H9 (cell line): ENCODE measurements around the gene WNT6. TPM values are rescaled to one million over a fixed set of nuclear protein-coding genes. Genes with fewer than 3 reads are reported as not detected.

Experiments used
- DNase-seq: peaks from one replicate; pipeline ENCODE4 v3.0.0-alpha.2; 2017
- H2AFZ ChIP-seq: one replicate; pipeline ENCODE4 v1.6.1; 2013; ENCODE audit warnings: mild to moderate bottlenecking, low read length, control low read depth, moderate library complexity
- H2AK5ac ChIP-seq: 2 replicates; pipeline ENCODE4 v1.6.1; 2013; ENCODE audit warnings: low read length, control low read depth, mixed read lengths; ENCODE audit not compliant: insufficient read length
- H2BK120ac ChIP-seq: one replicate; pipeline ENCODE4 v1.6.1; 2013; ENCODE audit warnings: low read depth, mild to moderate bottlenecking, low read length, control low read depth, inconsistent platforms; ENCODE audit not compliant: poor library complexity, severe bottlenecking
- H2BK12ac ChIP-seq: 2 replicates; pipeline ENCODE4 v1.6.1; 2013; ENCODE audit warnings: low read length, control low read depth, mixed read lengths, low read depth; ENCODE audit not compliant: insufficient read length
- H2BK15ac ChIP-seq: 2 replicates; pipeline ENCODE4 v1.6.1; 2013; ENCODE audit warnings: low read depth, low read length, control low read depth
- H2BK20ac ChIP-seq: one replicate; pipeline ENCODE4 v1.6.1; 2013; ENCODE audit warnings: low read depth, mild to moderate bottlenecking, low read length, control low read depth, inconsistent platforms; ENCODE audit not compliant: poor library complexity, severe bottlenecking
- H2BK5ac ChIP-seq: 2 replicates; pipeline ENCODE4 v1.6.1; 2013; ENCODE audit warnings: low read length, control low read depth, mixed read lengths; ENCODE audit not compliant: insufficient read length
- H3K14ac ChIP-seq: 2 replicates; pipeline ENCODE4 v1.6.1; 2013; ENCODE audit warnings: low read length, control low read depth; ENCODE audit not compliant: insufficient read depth
- H3K18ac ChIP-seq: 2 replicates; pipeline ENCODE4 v1.6.1; 2013; ENCODE audit warnings: low read depth, mild to moderate bottlenecking, mixed read lengths, low read length, control low read depth; ENCODE audit not compliant: insufficient read length
- H3K23ac ChIP-seq: 2 replicates; pipeline ENCODE4 v1.6.1; 2013; ENCODE audit warnings: low read length, control low read depth, mixed read lengths, low read depth; ENCODE audit not compliant: insufficient read length
- H3K23me2 ChIP-seq: 2 replicates; pipeline ENCODE4 v1.6.1; 2013; ENCODE audit warnings: low read depth, mild to moderate bottlenecking, mixed read lengths, low read length, control low read depth; ENCODE audit not compliant: insufficient read length, poor library complexity, severe bottlenecking
- H3K27ac ChIP-seq: 2 replicates; pipeline ENCODE4 v1.5.1; 2013; ENCODE audit warnings: low read length, control low read depth, mixed read lengths, low read depth; ENCODE audit not compliant: insufficient read length
- H3K27me3 ChIP-seq: 2 replicates; pipeline ENCODE4 v1.6.1; 2013; ENCODE audit warnings: low read length, control low read depth, inconsistent platforms; ENCODE audit not compliant: insufficient read depth
- H3K4ac ChIP-seq: 2 replicates; pipeline ENCODE4 v1.6.1; 2013; ENCODE audit warnings: low read depth, mild to moderate bottlenecking, control low read depth, inconsistent platforms, low read length, moderate library complexity
- H3K4me1 ChIP-seq: 2 replicates; pipeline ENCODE4 v1.6.1; 2013; ENCODE audit warnings: low read length, control low read depth, inconsistent platforms; ENCODE audit not compliant: insufficient read depth
- H3K4me2 ChIP-seq: 2 replicates; pipeline ENCODE4 v1.6.1; 2013; ENCODE audit warnings: low read length, control low read depth, mixed read lengths; ENCODE audit not compliant: insufficient read length, insufficient read depth
- H3K56ac ChIP-seq: 2 replicates; pipeline ENCODE4 v1.6.1; 2013; ENCODE audit warnings: low read depth, mild to moderate bottlenecking, mixed read lengths, low read length, control low read depth; ENCODE audit not compliant: insufficient read length
- H3K79me1 ChIP-seq: 2 replicates; pipeline ENCODE4 v1.6.1; 2013; ENCODE audit warnings: low read depth, mild to moderate bottlenecking, moderate library complexity, low read length, control low read depth, inconsistent platforms; ENCODE audit not compliant: insufficient read depth, poor library complexity, severe bottlenecking
- H3K79me2 ChIP-seq: 2 replicates; pipeline ENCODE4 v1.6.1; 2013; ENCODE audit warnings: low read length, control low read depth, inconsistent platforms; ENCODE audit not compliant: insufficient read depth
- H3K9ac ChIP-seq: 2 replicates; pipeline ENCODE4 v1.6.1; 2013; ENCODE audit warnings: low read length, control low read depth, mixed read lengths; ENCODE audit not compliant: insufficient read length; ENCODE audit errors: extremely low read depth
- H3K9me3 ChIP-seq: one replicate; pipeline ENCODE4 v1.6.1; 2013; ENCODE audit warnings: low read depth, low read length, inconsistent platforms; ENCODE audit not compliant: control insufficient read depth
- H3T11ph ChIP-seq: one replicate; pipeline ENCODE4 v1.6.1; 2013; ENCODE audit warnings: mild to moderate bottlenecking, low read length, control low read depth, inconsistent platforms
- H4K20me1 ChIP-seq: one replicate; pipeline ENCODE4 v1.6.1; 2013; ENCODE audit not compliant: control insufficient read depth, insufficient read length, insufficient read depth
- H4K5ac ChIP-seq: 2 replicates; pipeline ENCODE4 v1.6.1; 2013; ENCODE audit warnings: low read depth, mild to moderate bottlenecking, mixed read lengths, low read length, control low read depth; ENCODE audit not compliant: insufficient read length
- H4K8ac ChIP-seq: replicated peaks from 2 replicates; pipeline ENCODE4 v1.6.1; 2013; ENCODE audit warnings: low read length, control low read depth, mixed read lengths, low read depth; ENCODE audit not compliant: insufficient read length
- H4K91ac ChIP-seq: 2 replicates; pipeline ENCODE4 v1.6.1; 2013; ENCODE audit warnings: low read depth, mild to moderate bottlenecking, moderate library complexity, mixed read lengths, low read length, control low read depth; ENCODE audit not compliant: insufficient read length
- H3K27ac Mint-ChIP-seq, 3 experiments: 2 replicates in 2 of 3; 3 replicates in 1 of 3; pipeline ENCODE4 v1.8.0; 2020 to 2021; ENCODE audit warnings: mixed read lengths in 3 of 3, mild to moderate bottlenecking in 1 of 3, moderate library complexity in 1 of 3
- H3K27me3 Mint-ChIP-seq: 2 replicates; pipeline ENCODE4 v1.8.0; 2021; ENCODE audit warnings: low read depth, mild to moderate bottlenecking, moderate library complexity, mixed read lengths
- H3K36me3 Mint-ChIP-seq, 3 experiments: 2 replicates in 2 of 3; 3 replicates in 1 of 3; pipeline ENCODE4 v1.8.0; 2020 to 2021; ENCODE audit warnings: low read depth in 3 of 3, mixed read lengths in 3 of 3; ENCODE audit not compliant: insufficient read depth in 1 of 3
- H3K4me1 Mint-ChIP-seq, 2 experiments: 2 replicates each; pipeline ENCODE4 v1.8.0; 2020; ENCODE audit warnings: mixed read lengths in 2 of 2
- H3K4me3 Mint-ChIP-seq, 2 experiments: 2 replicates in 1 of 2; 3 replicates in 1 of 2; pipeline ENCODE4 v1.8.0; 2020 to 2021; ENCODE audit warnings: mild to moderate bottlenecking in 2 of 2, mixed read lengths in 2 of 2, moderate library complexity in 1 of 2
- H3K9me3 Mint-ChIP-seq, 2 experiments: 2 replicates in 1 of 2; 3 replicates in 1 of 2; pipeline ENCODE4 v1.8.0; 2020; ENCODE audit warnings: mild to moderate bottlenecking in 2 of 2, mixed read lengths in 2 of 2, moderate library complexity in 1 of 2
- WGBS: extraction: QIAGEN DNeasy Blood & Tissue Kit; methylation state at CpG from one replicate; pipeline ENCODE4 v1.1.7; 2013; ENCODE audit warnings: missing lambda C conversion rate, low lambda C conversion rate, mixed read lengths; ENCODE audit not compliant: insufficient read length; ENCODE audit errors: extremely low coverage; 5-methylcytosine and 5-hydroxymethylcytosine counted together
- total RNA-seq: library from RNA; stranded (reverse); gene quantifications from 2 replicates; pipeline ENCODE4 v1.2.1, GENCODE V29; 2021
- TF ChIP-seq, protein P1 (sequence below): fragments of 200-600 bp; sonication (generic); conservative IDR thresholded peaks from 3 replicates; pipeline ENCODE4 v1.8.0; 2021; ENCODE audit warnings: antibody characterized with exemption, mild to moderate bottlenecking

The WNT6 gene
- total RNA-seq, 1 experiment from 2014 or later = not detected

DNA sequence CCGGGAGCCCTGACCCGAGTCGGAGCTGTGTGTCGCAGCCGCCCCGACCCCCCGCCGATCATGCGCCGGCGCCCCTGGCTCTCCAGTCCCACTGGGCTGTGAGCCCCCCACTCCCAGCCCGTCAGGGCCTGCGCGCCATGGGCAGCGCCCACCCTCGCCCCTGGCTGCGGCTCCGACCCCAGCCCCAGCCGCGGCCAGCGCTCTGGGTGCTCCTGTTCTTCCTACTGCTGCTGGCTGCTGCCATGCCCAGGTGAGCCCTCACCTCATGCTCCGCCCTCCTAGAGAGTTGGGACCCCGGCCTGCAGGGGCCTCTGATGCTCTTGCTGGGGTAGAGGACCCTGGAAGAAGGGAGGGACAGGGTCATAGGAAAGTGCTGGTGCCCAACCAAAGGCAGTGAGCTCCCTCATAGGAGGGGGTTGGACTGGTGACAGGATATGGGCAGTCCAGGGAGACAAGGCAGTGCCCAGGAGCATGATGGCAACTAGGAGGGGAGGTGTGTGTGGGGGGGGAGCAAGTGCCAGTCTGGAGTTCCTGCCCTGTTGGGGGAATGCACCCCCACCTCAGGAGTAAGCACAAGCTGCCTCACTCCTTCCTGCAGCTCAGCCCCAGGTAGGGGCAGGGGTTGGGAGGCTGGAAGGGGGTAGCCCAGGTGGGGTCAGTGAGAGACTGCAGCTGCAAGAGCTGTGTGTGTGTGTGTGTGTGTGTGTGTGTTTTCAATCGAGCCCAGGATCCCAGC lies 21.4 kb downstream of the WNT6 start:
- no CpG with 5 or more reads among the region's 24 CpGs for WGBS
- peaks cover 97% of the 10 kb centered on the region for H3K27me3 Mint-ChIP-seq

More for the DNA sequence above, 21.4 kb downstream of the WNT6 start:
- Histone ChIP-seq H3K56ac (no peak overlapping the region), H4K8ac (no peak overlapping the region), H3K18ac (no peak overlapping the region), H3K9ac (no peak overlapping the region), H4K5ac (no peak overlapping the region), H2AK5ac (no peak overlapping the region), H2BK20ac (no peak overlapping the region), H3K27me3 (peaks cover 91% of the 10 kb centered on the region), H4K20me1 (peaks cover 2% of the 10 kb centered on the region), H3K27ac (no peak overlapping the region), H2AFZ (no peak overlapping the region), H3K9me3 (no peaks in the 10 kb centered on the region), H3K23ac (no peak overlapping the region), H4K91ac (no peak overlapping the region), H2BK120ac (no peak overlapping the region), H2BK15ac (no peak overlapping the region), H2BK5ac (no peak overlapping the region), H3K79me1 (no peaks in the 10 kb centered on the region), H2BK12ac (no peak overlapping the region), H3K4me1 (no peaks in the 10 kb centered on the region), H3K4ac (no peak overlapping the region), H3K23me2 (no peaks in the 10 kb centered on the region), H3K14ac (no peak overlapping the region), H3T11ph (no peak overlapping the region), H3K79me2 (no peaks in the 10 kb centered on the region), H3K4me2 (no peak overlapping the region)
- peak overlapping the region; percentile 36 to 68; a peak in 3 of 5 replicates for H3K4me3 Mint-ChIP-seq
- TF ChIP-seq, protein P1, sequence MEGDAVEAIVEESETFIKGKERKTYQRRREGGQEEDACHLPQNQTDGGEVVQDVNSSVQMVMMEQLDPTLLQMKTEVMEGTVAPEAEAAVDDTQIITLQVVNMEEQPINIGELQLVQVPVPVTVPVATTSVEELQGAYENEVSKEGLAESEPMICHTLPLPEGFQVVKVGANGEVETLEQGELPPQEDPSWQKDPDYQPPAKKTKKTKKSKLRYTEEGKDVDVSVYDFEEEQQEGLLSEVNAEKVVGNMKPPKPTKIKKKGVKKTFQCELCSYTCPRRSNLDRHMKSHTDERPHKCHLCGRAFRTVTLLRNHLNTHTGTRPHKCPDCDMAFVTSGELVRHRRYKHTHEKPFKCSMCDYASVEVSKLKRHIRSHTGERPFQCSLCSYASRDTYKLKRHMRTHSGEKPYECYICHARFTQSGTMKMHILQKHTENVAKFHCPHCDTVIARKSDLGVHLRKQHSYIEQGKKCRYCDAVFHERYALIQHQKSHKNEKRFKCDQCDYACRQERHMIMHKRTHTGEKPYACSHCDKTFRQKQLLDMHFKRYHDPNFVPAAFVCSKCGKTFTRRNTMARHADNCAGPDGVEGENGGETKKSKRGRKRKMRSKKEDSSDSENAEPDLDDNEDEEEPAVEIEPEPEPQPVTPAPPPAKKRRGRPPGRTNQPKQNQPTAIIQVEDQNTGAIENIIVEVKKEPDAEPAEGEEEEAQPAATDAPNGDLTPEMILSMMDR = no peak
- no peaks in the 10 kb centered on the region; a peak in 1 of 7 replicates for H3K36me3 Mint-ChIP-seq
- peaks cover 19 to 30% of the 10 kb centered on the region in 2 experiments for H3K4me1 Mint-ChIP-seq
- no peak for DNase-seq
- H3K9me3 Mint-ChIP-seq = peaks cover 2 to 5% of the 10 kb centered on the region in 2 experiments; a peak in 4 of 5 replicates
- no peak overlapping the region for H3K27ac Mint-ChIP-seq
